Panc1 (cell line): ENCODE results near the gene SND1. TPM values are rescaled to one million over a fixed set of nuclear protein-coding genes. Genes with fewer than 3 reads are reported as not detected.

Experiments used
- ATAC-seq: fragments of 200-7000 bp; cut with Tn5 transposase; 2 replicates; pipeline ENCODE4 v1.9.1; 2020; ENCODE audit warnings: mild to moderate bottlenecking, moderate library complexity
- BruUV-seq: library from RNA; stranded (reverse); fragments of 400-500 nt; replicated peaks from 2 replicates; lab custom pipeline; 2021; lab: Mats Ljungman, UMichigan
- CTCF ChIA-PET: fragments of 300-600 bp; sonication (Branson Sonifier 250); formaldehyde crosslinking; loops from one replicate; lab custom pipeline; 2022; ENCODE audit warnings: antibody characterized with exemption; lab: Charles Lee
- POLR2A ChIA-PET: fragments of 300-600 bp; sonication (Branson Sonifier 250); formaldehyde crosslinking; loops from one replicate; lab custom pipeline; 2022; ENCODE audit warnings: antibody characterized with exemption; lab: Charles Lee
- DNase-seq: peaks from one replicate; pipeline ENCODE4 v3.0.0-alpha.2; 2010; ENCODE audit warnings: low read depth, low spot score
- H3K27ac ChIP-seq: 2 replicates; pipeline ENCODE4 v1.5.1; 2011; ENCODE audit warnings: mild to moderate bottlenecking, low read length, inconsistent platforms
- H3K27me3 ChIP-seq: fragments of 200-500 bp; sonication (Bioruptor generic); 2 replicates; pipeline ENCODE4 v1.6.0; 2014; ENCODE audit warnings: low read length, inconsistent platforms; ENCODE audit not compliant: control insufficient read depth, insufficient read depth
- H3K36me3 ChIP-seq: fragments of 200-500 bp; sonication (Bioruptor generic); 2 replicates; pipeline ENCODE4 v1.5.1; 2014; ENCODE audit warnings: inconsistent platforms, mild to moderate bottlenecking, low read length, moderate library complexity; ENCODE audit not compliant: control insufficient read depth, insufficient read depth
- H3K4me1 ChIP-seq: 2 replicates; pipeline ENCODE4 v1.5.1; 2011; ENCODE audit warnings: inconsistent platforms, mild to moderate bottlenecking, low read length, moderate library complexity; ENCODE audit not compliant: control insufficient read depth, insufficient read depth
- H3K4me3 ChIP-seq, 2 experiments: 2 replicates each; pipeline ENCODE4 v1.5.1; 2011 to 2012; ENCODE audit warnings: low read depth in 2 of 2, low read length in 2 of 2, mild to moderate bottlenecking in 2 of 2, inconsistent platforms in 1 of 2, moderate library complexity in 1 of 2
- H3K9me3 ChIP-seq: fragments of 200-500 bp; sonication (Bioruptor generic); 2 replicates; pipeline ENCODE4 v1.5.1; 2014; ENCODE audit warnings: low read depth, mild to moderate bottlenecking, inconsistent platforms, low read length, moderate library complexity; ENCODE audit not compliant: control insufficient read depth, insufficient read depth
- POLR2AphosphoS5 ChIP-seq: IDR thresholded peaks from 2 replicates; pipeline ENCODE4 v1.6.1; 2012; ENCODE audit warnings: mild to moderate bottlenecking, low read depth, low read length, moderate library complexity
- REST ChIP-seq, 2 experiments: IDR thresholded peaks; 2 replicates each; pipeline ENCODE4 v1.6.1; 2011 to 2012; ENCODE audit warnings: low read depth in 2 of 2, control low read depth in 1 of 2, low read length in 1 of 2, mild to moderate bottlenecking in 1 of 2, moderate library complexity in 1 of 2; ENCODE audit not compliant: insufficient read depth in 1 of 2
- SIN3A ChIP-seq: IDR thresholded peaks from 2 replicates; pipeline ENCODE4 v1.6.1; 2012; ENCODE audit warnings: low read depth, mild to moderate bottlenecking, low read length, moderate library complexity, borderline replicate concordance; ENCODE audit not compliant: insufficient read depth
- TCF7L2 ChIP-seq: IDR thresholded peaks from 2 replicates; pipeline ENCODE4 v1.6.1; 2011; ENCODE audit warnings: mild to moderate bottlenecking, low read depth, low read length, inconsistent platforms
- in situ Hi-C: cut with HindIII; loops from 2 replicates; pipeline ENCODE4 v1.10.0; 2016; ENCODE audit warnings: low sequenced_read_pairs, low pct_unique_long_range_greater_than_20kb
- intact Hi-C: fragments of 100-400 bp; cut with micrococcal nuclease; formaldehyde crosslinking; loops from one replicate; pipeline ENCODE4 v1.10.0; 2022; ENCODE audit not compliant: unreplicated experiment
- total RNA-seq: library from RNA; stranded (reverse); gene quantifications from one replicate; pipeline ENCODE4 v1.2.1, GENCODE V29; 2021; ENCODE audit not compliant: unreplicated experiment
- TF ChIP-seq, protein P1 (sequence below): fragments of 450-650 bp; IDR thresholded peaks from 2 replicates; pipeline ENCODE4 v1.5.1; 2017; ENCODE audit warnings: mild to moderate bottlenecking

SND1 gene
- total RNA-seq, 1 experiment from 2014 or later = 176 TPM

GRCh38 chr7:128052404-128052803 lies 400.4 kb downstream of the SND1 start:
- Histone ChIP-seq H3K27ac (no peak overlapping the region), H3K4me1 (no peaks in the 10 kb centered on the region), H3K4me3 (no peak overlapping the region), H3K36me3 (no peaks in the 10 kb centered on the region), H3K9me3 (no peaks in the 10 kb centered on the region), H3K27me3 (no peaks in the 10 kb centered on the region)
- CTCF ChIA-PET = no interaction called here
- ATAC-seq (no peak), DNase-seq (no peak)
- no TSS peak for BruUV-seq
- in situ Hi-C loops = no loop called here
- intact Hi-C loops = no loop called here
- POLR2A ChIA-PET = no interaction called here
- TF ChIP-seq SIN3A (no peak), TCF7L2 (no peak), POLR2AphosphoS5 (no peak), REST (IDR thresholded peaks at IDR 0.05; ENCODE audit: insufficient read depth in 1 of 2, low read depth in 2 of 2, low read length in 1 of 2) (no peak)
- TF ChIP-seq, protein P1, sequence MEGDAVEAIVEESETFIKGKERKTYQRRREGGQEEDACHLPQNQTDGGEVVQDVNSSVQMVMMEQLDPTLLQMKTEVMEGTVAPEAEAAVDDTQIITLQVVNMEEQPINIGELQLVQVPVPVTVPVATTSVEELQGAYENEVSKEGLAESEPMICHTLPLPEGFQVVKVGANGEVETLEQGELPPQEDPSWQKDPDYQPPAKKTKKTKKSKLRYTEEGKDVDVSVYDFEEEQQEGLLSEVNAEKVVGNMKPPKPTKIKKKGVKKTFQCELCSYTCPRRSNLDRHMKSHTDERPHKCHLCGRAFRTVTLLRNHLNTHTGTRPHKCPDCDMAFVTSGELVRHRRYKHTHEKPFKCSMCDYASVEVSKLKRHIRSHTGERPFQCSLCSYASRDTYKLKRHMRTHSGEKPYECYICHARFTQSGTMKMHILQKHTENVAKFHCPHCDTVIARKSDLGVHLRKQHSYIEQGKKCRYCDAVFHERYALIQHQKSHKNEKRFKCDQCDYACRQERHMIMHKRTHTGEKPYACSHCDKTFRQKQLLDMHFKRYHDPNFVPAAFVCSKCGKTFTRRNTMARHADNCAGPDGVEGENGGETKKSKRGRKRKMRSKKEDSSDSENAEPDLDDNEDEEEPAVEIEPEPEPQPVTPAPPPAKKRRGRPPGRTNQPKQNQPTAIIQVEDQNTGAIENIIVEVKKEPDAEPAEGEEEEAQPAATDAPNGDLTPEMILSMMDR = no peak

DNA sequence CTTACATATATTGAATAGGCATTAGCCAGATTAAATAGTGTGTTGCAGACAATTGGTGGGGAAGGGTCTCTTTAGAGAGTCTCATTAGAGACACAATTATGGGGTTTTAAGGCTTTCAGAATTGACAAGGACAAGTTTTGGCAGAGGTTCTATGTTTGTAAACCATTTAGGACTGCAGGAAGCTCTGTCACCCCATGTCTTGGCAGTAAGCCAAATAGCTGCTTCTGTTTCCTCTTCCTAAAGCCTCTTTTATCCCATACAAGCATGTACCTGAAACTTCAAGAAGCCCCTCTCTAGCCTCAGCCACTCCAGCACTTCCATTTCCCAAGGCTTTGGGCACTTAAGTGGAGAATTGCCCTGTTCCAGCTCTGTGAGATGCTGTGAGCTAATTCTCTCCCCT lies 401.0 kb downstream of the SND1 start:
- TF ChIP-seq SIN3A (no peak), POLR2AphosphoS5 (no peak), TCF7L2 (no peak), REST (IDR thresholded peaks at IDR 0.05; ENCODE audit: insufficient read depth in 1 of 2, low read depth in 2 of 2, low read length in 1 of 2) (no peak)
- TF ChIP-seq, protein P1 = no peak
- ChIA-PET CTCF (no interaction called here), POLR2A (no interaction called here)
- Histone ChIP-seq H3K4me1 (no peaks in the 10 kb centered on the region), H3K27me3 (no peaks in the 10 kb centered on the region), H3K27ac (no peak overlapping the region), H3K4me3 (no peak overlapping the region), H3K36me3 (no peaks in the 10 kb centered on the region), H3K9me3 (no peaks in the 10 kb centered on the region)
- no peak for DNase-seq
- intact Hi-C loops = no loop called here
- BruUV-seq = no TSS peak
- in situ Hi-C loops = no loop called here
- no peak for ATAC-seq
